ENCODE data around the gene PPP2R3B.
"Not testable (repeated sequence)": the region's sequence is repeated elsewhere in the genome, so short reads cannot be mapped to it uniquely, and the experiment has no call there.

Gene PPP2R3B

GRCh38 chrX:386768-387575, at the start of gene PPP2R3B:
PPP2R3B (minus strand) TSS chrX:386907; CDS start chrX:386691, 216 bp downstream.
- DNase-seq: peak; percentile 99 to 100

- no peak for DNase-seq
Observed at GRCh38 chrX:435536-436122, 48.9 kb upstream of the PPP2R3B start.

- no peak for DNase-seq
Observed at GRCh38 chrX:434946-435345, 48.2 kb upstream of the PPP2R3B start.

- DNase-seq: no peak
Observed at GRCh38 chrX:433771-434170, 47.1 kb upstream of the PPP2R3B start.

- DNase-seq: not testable (repeated sequence)
Observed at GRCh38 chrX:432666-433065, 46.0 kb upstream of the PPP2R3B start.

GRCh38 chrX:431492-432111, 44.9 kb upstream of the PPP2R3B start:
- no peak for DNase-seq

GRCh38 chrX:431056-431455, 44.3 kb upstream of the PPP2R3B start:
- DNase-seq: no peak

- DNase-seq: no peak
Observed at GRCh38 chrX:429266-429825, 42.6 kb upstream of the PPP2R3B start.

GRCh38 chrX:427812-428725, 41.4 kb upstream of the PPP2R3B start:
- no peak for DNase-seq

GRCh38 chrX:426881-427280, 40.2 kb upstream of the PPP2R3B start:
- DNase-seq: no peak

GRCh38 chrX:425056-425455, 38.3 kb upstream of the PPP2R3B start:
- no peak for DNase-seq

GRCh38 chrX:421646-422391, 35.1 kb upstream of the PPP2R3B start:
- DNase-seq: no peak

GRCh38 chrX:420496-421223, 34.0 kb upstream of the PPP2R3B start:
- no peak for DNase-seq

- no peak for DNase-seq
Observed at GRCh38 chrX:418927-419729, 32.4 kb upstream of the PPP2R3B start.

GRCh38 chrX:415498-415897, 28.8 kb upstream of the PPP2R3B start:
- DNase-seq: not testable (repeated sequence)

GRCh38 chrX:413322-414201, 26.9 kb upstream of the PPP2R3B start:
- no peak for DNase-seq

GRCh38 chrX:410296-410695, 23.6 kb upstream of the PPP2R3B start:
- DNase-seq: no peak

GRCh38 chrX:405149-405548, 18.4 kb upstream of the PPP2R3B start:
- DNase-seq: no peak

GRCh38 chrX:404656-405055, 17.9 kb upstream of the PPP2R3B start:
- DNase-seq: no peak

Data from CD4-positive, alpha-beta T cell treated with Interleukin-4 for 1 hour (primary cell).